H1 (cell line): ENCODE measurements around the gene YY1AP1. TPM values are rescaled to one million over a fixed set of nuclear protein-coding genes. Genes with fewer than 3 reads are reported as not detected.
"Not testable (repeated sequence)": the region's sequence is repeated elsewhere in the genome, so short reads cannot be mapped to it uniquely, and the experiment has no call there.

Source experiments
- CTCF ChIA-PET: fragments of 300-600 bp; sonication (Branson Sonifier 250); formaldehyde crosslinking; loops from one replicate; lab custom pipeline; 2021; ENCODE audit not compliant: partially characterized antibody; lab: Charles Lee
- POLR2A ChIA-PET: fragments of 300-600 bp; sonication (Branson Sonifier 250); formaldehyde crosslinking; loops from one replicate; lab custom pipeline; 2021; ENCODE audit warnings: inconsistent platforms; ENCODE audit not compliant: partially characterized antibody; lab: Charles Lee
- DNase-seq, 2 experiments: peaks; one replicate each; pipeline versions ENCODE4 v3.0.0 to v3.0.0-alpha.2; 2010 to 2022; ENCODE audit warnings: low spot score in 2 of 2, low read depth in 1 of 2, mixed read lengths in 1 of 2
- FAIRE-seq: peaks from 2 replicates; lab custom pipeline; 2011; peaks lifted over from hg19 to GRCh38; lab: Jason Lieb, UNC
- H2AFZ ChIP-seq: 2 replicates; pipeline ENCODE4 v1.8.1; 2012; ENCODE audit warnings: low read length, inconsistent platforms
- H2AK5ac ChIP-seq: 2 replicates; pipeline ENCODE4 v1.6.1; 2013; ENCODE audit warnings: low read depth, low read length
- H2BK120ac ChIP-seq: replicated peaks from 2 replicates; pipeline ENCODE3; 2013; ENCODE audit warnings: low read depth, low read length, inconsistent platforms
- H2BK12ac ChIP-seq: 2 replicates; pipeline ENCODE4 v1.6.1; 2013; ENCODE audit warnings: low read depth, low read length
- H2BK15ac ChIP-seq: 2 replicates; pipeline ENCODE4 v1.6.1; 2013; ENCODE audit warnings: low read length
- H2BK20ac ChIP-seq: 2 replicates; pipeline ENCODE4 v1.6.1; 2013; ENCODE audit warnings: low read length
- H2BK5ac ChIP-seq: 2 replicates; pipeline ENCODE4 v1.6.1; 2013; ENCODE audit warnings: low read depth, low read length
- H3K14ac ChIP-seq: 2 replicates; pipeline ENCODE4 v1.6.1; 2013; ENCODE audit warnings: inconsistent platforms; ENCODE audit not compliant: insufficient read length
- H3K18ac ChIP-seq: 2 replicates; pipeline ENCODE4 v1.6.1; 2013; ENCODE audit warnings: low read length; ENCODE audit errors: extremely low read depth
- H3K23ac ChIP-seq: 2 replicates; pipeline ENCODE4 v1.6.1; 2013; ENCODE audit warnings: inconsistent platforms; ENCODE audit not compliant: insufficient read length
- H3K23me2 ChIP-seq: 2 replicates; pipeline ENCODE4 v1.6.1; 2013; ENCODE audit warnings: low read depth, low read length
- H3K27ac ChIP-seq: 2 replicates; pipeline ENCODE4 v1.6.1; 2011; ENCODE audit warnings: low read depth, low read length, inconsistent platforms
- H3K27me3 ChIP-seq, 4 experiments: replicated peaks in 1 of 4; 1 replicate in 1 of 4; 2 replicates in 3 of 4; pipeline versions ENCODE4 v1.6.1 to v1.8.1; 2011 to 2013; ENCODE audit warnings: low read length in 3 of 4, mild to moderate bottlenecking in 3 of 4, inconsistent platforms in 2 of 4, mixed read lengths in 2 of 4, moderate library complexity in 1 of 4; ENCODE audit not compliant: control insufficient read depth in 3 of 4, insufficient read depth in 3 of 4; ENCODE audit errors: extremely low read depth in 1 of 4
- H3K36me3 ChIP-seq, 4 experiments: 2 replicates each; pipeline versions ENCODE4 v1.6.1 to v1.8.1; 2011 to 2013; ENCODE audit warnings: mild to moderate bottlenecking in 4 of 4, low read length in 3 of 4, moderate library complexity in 2 of 4, control low read depth in 1 of 4, inconsistent platforms in 1 of 4; ENCODE audit not compliant: insufficient read depth in 4 of 4, control insufficient read depth in 2 of 4
- H3K4ac ChIP-seq: replicated peaks from 2 replicates; pipeline ENCODE3; 2013; ENCODE audit warnings: low read length, low read depth, mixed read lengths, inconsistent platforms; ENCODE audit not compliant: insufficient read length
- H3K4me1 ChIP-seq, 4 experiments: replicated peaks in 1 of 4; 1 replicate in 1 of 4; 2 replicates in 3 of 4; pipeline versions ENCODE4 v1.6.1 to v1.8.1; 2011 to 2013; ENCODE audit warnings: low read length in 3 of 4, inconsistent platforms in 2 of 4, mixed read lengths in 1 of 4; ENCODE audit not compliant: insufficient read depth in 4 of 4, control insufficient read depth in 3 of 4
- H3K4me2 ChIP-seq, 2 experiments: 2 replicates each; pipeline versions ENCODE4 v1.6.1 to v1.8.1; 2011 to 2013; ENCODE audit warnings: low read depth in 2 of 2, low read length in 2 of 2, control low read depth in 1 of 2, inconsistent platforms in 1 of 2, mild to moderate bottlenecking in 1 of 2; ENCODE audit not compliant: insufficient read depth in 1 of 2
- H3K4me3 ChIP-seq, 4 experiments: fragments of 200-600, 300-600 bp in 1 of 4; sonication (generic), shearing (Covaris generic), sonication (Bioruptor Twin) in 1 of 4; 2 replicates each; pipeline versions ENCODE4 v1.5.1 to v1.8.1; 2011 to 2016; ENCODE audit warnings: low read length in 4 of 4, low read depth in 3 of 4, control low read depth in 2 of 4, inconsistent platforms in 2 of 4, mild to moderate bottlenecking in 2 of 4, mixed read lengths in 1 of 4, moderate library complexity in 1 of 4; ENCODE audit not compliant: insufficient read depth in 2 of 4; ENCODE audit errors: extremely low read depth in 1 of 4
- H3K56ac ChIP-seq: replicated peaks from 2 replicates; pipeline ENCODE3; 2013; ENCODE audit warnings: low read depth, mild to moderate bottlenecking, mixed read lengths, low read length, inconsistent platforms; ENCODE audit not compliant: insufficient read length
- H3K79me1 ChIP-seq: 2 replicates; pipeline ENCODE4 v1.6.1; 2013; ENCODE audit warnings: low read depth, low read length, control low read depth
- H3K79me2 ChIP-seq, 2 experiments: 2 replicates each; pipeline versions ENCODE4 v1.6.1 to v1.8.1; 2012 to 2013; ENCODE audit warnings: low read length in 2 of 2, mild to moderate bottlenecking in 2 of 2, inconsistent platforms in 1 of 2; ENCODE audit not compliant: insufficient read depth in 2 of 2, control insufficient read depth in 1 of 2
- H3K9ac ChIP-seq, 4 experiments: replicated peaks in 1 of 4; 1 replicate in 1 of 4; 2 replicates in 3 of 4; pipeline versions ENCODE4 v1.6.1 to v1.8.1; 2011 to 2013; ENCODE audit warnings: low read depth in 3 of 4, low read length in 3 of 4, control low read depth in 2 of 4, mild to moderate bottlenecking in 2 of 4, moderate library complexity in 2 of 4, inconsistent platforms in 1 of 4; ENCODE audit errors: extremely low read depth in 1 of 4
- H3K9me3 ChIP-seq, 2 experiments: 2 replicates each; pipeline versions ENCODE4 v1.6.1 to v1.8.1; 2012 to 2013; ENCODE audit warnings: mild to moderate bottlenecking in 2 of 2, moderate library complexity in 2 of 2, control low read depth in 1 of 2, inconsistent platforms in 1 of 2, low read depth in 1 of 2, low read length in 1 of 2, mixed read lengths in 1 of 2; ENCODE audit not compliant: insufficient read depth in 2 of 2
- H4K20me1 ChIP-seq, 2 experiments: replicated peaks in 1 of 2; 2 replicates each; pipeline versions ENCODE3 to v1.8.1; 2011 to 2013; ENCODE audit warnings: inconsistent platforms in 2 of 2, low read length in 2 of 2, mild to moderate bottlenecking in 1 of 2; ENCODE audit not compliant: insufficient read depth in 2 of 2, control insufficient read depth in 1 of 2
- H4K5ac ChIP-seq: 2 replicates; pipeline ENCODE4 v1.6.1; 2013; ENCODE audit warnings: low read length, low read depth, mixed read lengths, inconsistent platforms; ENCODE audit not compliant: insufficient read length
- H4K8ac ChIP-seq: 2 replicates; pipeline ENCODE4 v1.8.0; 2013; ENCODE audit warnings: mild to moderate bottlenecking, moderate library complexity, low read length, inconsistent platforms; ENCODE audit not compliant: insufficient read depth; ENCODE audit errors: extremely low read depth
- H4K91ac ChIP-seq: replicated peaks from 2 replicates; pipeline ENCODE3; 2013; ENCODE audit warnings: low read length, mixed read lengths, inconsistent platforms; ENCODE audit not compliant: insufficient read length
- JUN ChIP-seq: IDR thresholded peaks from 2 replicates; pipeline ENCODE4 v1.6.1; 2011; ENCODE audit warnings: low read depth, mild to moderate bottlenecking, improper control_type of control experiment, low read length
- WGBS, 2 experiments: shearing (Covaris generic) in 1 of 2; methylation state at CpG; one replicate each; pipeline versions ENCODE4 v1.1.6 to v1.1.7; 2013 to 2015; ENCODE audit warnings: low lambda C conversion rate in 2 of 2, mixed read lengths in 2 of 2, inconsistent platforms in 1 of 2, low coverage in 1 of 2, missing lambda C conversion rate in 1 of 2; ENCODE audit not compliant: insufficient replicate concordance in 2 of 2, insufficient coverage in 1 of 2, insufficient read length in 1 of 2; ENCODE audit errors: extremely low coverage in 1 of 2, missing lambda C conversion rate in 1 of 2; 5-methylcytosine and 5-hydroxymethylcytosine counted together
- polyA plus RNA-seq, 7 experiments: library from polyadenylated mRNA; depleted of rRNA in 3 of 7; stranded (reverse) in 5 of 7; unstranded in 2 of 7; fragments of >200 nt in 5 of 7; fragments of 200-250 nt in 2 of 7; gene quantifications; 1 replicate in 5 of 7; 2 replicates in 1 of 7; 4 replicates in 1 of 7; pipeline versions ENCODE4 v1.2.1 to v1.2.3, GENCODE V29; 2011 to 2013; ENCODE audit warnings: missing spikeins in 2 of 7, mixed read lengths in 2 of 7
- total RNA-seq: library from RNA; stranded (reverse); fragmentation: NEBNext Ultra II Directional; extraction: Animal tissue kit (Norgen Biotek cat#: 25700); gene quantifications from 2 replicates; pipeline ENCODE4 v1.2.1, GENCODE V29; 2021
- TF ChIP-seq, protein P1 (sequence below), 3 experiments: IDR thresholded peaks; 1 replicate in 2 of 3; 2 replicates in 1 of 3; pipeline versions ENCODE4 v1.5.1 to v1.6.1; 2011; ENCODE audit warnings: low read length in 3 of 3, mild to moderate bottlenecking in 3 of 3, inconsistent platforms in 2 of 3, low read depth in 1 of 3, moderate library complexity in 1 of 3; ENCODE audit not compliant: insufficient read depth in 1 of 3; ENCODE audit errors: control extremely low read depth in 1 of 3

Gene YY1AP1
- total and polyA plus RNA-seq, 2 of the 8 experiments (the other 6 are each of a cell fraction or from before 2014, with no cell fraction given), result 44.2 to 48.6 TPM

- TF ChIP-seq, protein P1, sequence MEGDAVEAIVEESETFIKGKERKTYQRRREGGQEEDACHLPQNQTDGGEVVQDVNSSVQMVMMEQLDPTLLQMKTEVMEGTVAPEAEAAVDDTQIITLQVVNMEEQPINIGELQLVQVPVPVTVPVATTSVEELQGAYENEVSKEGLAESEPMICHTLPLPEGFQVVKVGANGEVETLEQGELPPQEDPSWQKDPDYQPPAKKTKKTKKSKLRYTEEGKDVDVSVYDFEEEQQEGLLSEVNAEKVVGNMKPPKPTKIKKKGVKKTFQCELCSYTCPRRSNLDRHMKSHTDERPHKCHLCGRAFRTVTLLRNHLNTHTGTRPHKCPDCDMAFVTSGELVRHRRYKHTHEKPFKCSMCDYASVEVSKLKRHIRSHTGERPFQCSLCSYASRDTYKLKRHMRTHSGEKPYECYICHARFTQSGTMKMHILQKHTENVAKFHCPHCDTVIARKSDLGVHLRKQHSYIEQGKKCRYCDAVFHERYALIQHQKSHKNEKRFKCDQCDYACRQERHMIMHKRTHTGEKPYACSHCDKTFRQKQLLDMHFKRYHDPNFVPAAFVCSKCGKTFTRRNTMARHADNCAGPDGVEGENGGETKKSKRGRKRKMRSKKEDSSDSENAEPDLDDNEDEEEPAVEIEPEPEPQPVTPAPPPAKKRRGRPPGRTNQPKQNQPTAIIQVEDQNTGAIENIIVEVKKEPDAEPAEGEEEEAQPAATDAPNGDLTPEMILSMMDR (IDR thresholded peaks at IDR 0.05; ENCODE audit: control extremely low read depth in 1 of 3, insufficient read depth in 1 of 3, low read depth in 1 of 3, low read length in 3 of 3), result no peak
- no peak for TF ChIP-seq JUN
- TF ChIP-seq, all 59 proteins: peak for 0
Observed at GRCh38 chr1:155622191-155622590, 66.4 kb downstream of the YY1AP1 start (continued).

DNA sequence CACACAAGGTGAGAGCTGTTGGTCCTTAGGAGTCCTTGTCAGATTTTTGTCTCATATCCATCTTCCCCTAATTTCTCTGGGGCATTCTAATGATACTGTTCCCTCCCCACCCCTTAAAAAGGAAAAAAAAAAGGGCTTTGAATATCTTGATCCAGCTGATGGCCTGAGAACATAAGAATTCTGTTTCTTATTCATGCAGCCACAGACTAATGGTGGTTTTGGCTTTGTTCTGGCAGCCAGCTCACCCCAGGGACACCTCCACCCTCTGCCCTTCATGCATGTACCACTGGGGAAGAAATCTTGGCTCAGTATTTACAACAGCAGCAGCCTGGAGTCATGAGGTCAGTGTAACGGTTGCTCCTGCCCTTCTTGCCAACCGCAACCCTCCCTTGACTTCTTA, 75.3 kb downstream of the YY1AP1 start:
- DNase-seq, H2BK20ac ChIP-seq, H2BK12ac ChIP-seq, H3K27ac ChIP-seq, H3K4me1 ChIP-seq, H3K18ac ChIP-seq, H3K56ac ChIP-seq, H3K23ac ChIP-seq, H3K27me3 ChIP-seq, H2BK5ac ChIP-seq, H3K79me1 ChIP-seq, H3K4ac ChIP-seq, H4K8ac ChIP-seq, H2AK5ac ChIP-seq, H4K91ac ChIP-seq, H3K23me2 ChIP-seq, H3K4me3 ChIP-seq, H2BK120ac ChIP-seq, H3K79me2 ChIP-seq, H3K9me3 ChIP-seq, FAIRE-seq, H3K9ac ChIP-seq, H4K20me1 ChIP-seq, POLR2A ChIA-PET, H3K4me2 ChIP-seq, H2BK15ac ChIP-seq, H4K5ac ChIP-seq, H2AFZ ChIP-seq, CTCF ChIA-PET, H3K14ac ChIP-seq: not testable (repeated sequence)
- H3K36me3 ChIP-seq, result peaks cover 2 to 13% (median 12%) of the 10 kb centered on the region in 4 experiments; a peak in 6 of 8 replicates
- WGBS, 2 experiments, result no CpG with 5 or more reads among the region's 2 CpGs
